Measurements from ENCODE around the gene RPUSD3. TPM values are rescaled to one million over a fixed set of nuclear protein-coding genes. Genes with fewer than 3 reads are reported as not detected.
A peak's percentile ranks its signal among the peaks of the same experiment; 100 is the strongest.

RPUSD3 gene
- total and polyA plus RNA-seq, 9 of the 15 experiments (the other 6 are each of a cell fraction or from before 2014, with no cell fraction given) = 13.8 to 99.0 (median 59.3) TPM

GRCh38 chr3:9794400-9794799 lies 49.4 kb downstream of the RPUSD3 start:
- DNase-seq (ENCODE audit: extremely low read depth in 1 of 4, low spot score in 3 of 4) = no peak
- intact Hi-C loops (cut with micrococcal nuclease) = loop anchor here (5.0 to 10.0 kb wide), 2 partner anchors 77 to 290 kb away; no protein-coding TSS in a partner anchor
- in situ Hi-C loops (cut with MboI) = no loop called here
- Histone ChIP-seq H3K4me3 (peak overlapping the region; percentile 99; the same call in 1 of the 2 replicates), H2AFZ (ENCODE audit: low read depth, low read length) (no peak overlapping the region), H3K27ac (ENCODE audit: extremely low read depth, low read depth, low read length) (no peak overlapping the region), H3K79me2 (ENCODE audit: control insufficient read depth, insufficient read depth, low read length) (peaks cover 69% of the 10 kb centered on the region), H3K9ac (ENCODE audit: insufficient read depth in 1 of 2, low read depth in 2 of 2, low read length in 2 of 2) (no peak overlapping the region), H3K27me3 (ENCODE audit: control insufficient read depth in 2 of 2, insufficient read depth in 2 of 2, low read length in 2 of 2) (no peaks in the 10 kb centered on the region), H3K9me1 (ENCODE audit: control insufficient read depth, insufficient read depth, low read length) (peaks cover 3% of the 10 kb centered on the region), H4K20me1 (replicated peaks; ENCODE audit: control insufficient read depth, insufficient read depth, low read length) (peaks cover 3% of the 10 kb centered on the region; the same call in 1 of the 2 replicates), H3K4me2 (ENCODE audit: insufficient read depth, low read length) (no peak overlapping the region), H3K9me3 (replicated peaks; ENCODE audit: control insufficient read depth, insufficient read depth, low read depth, low read length) (no peaks in the 10 kb centered on the region), H3K36me3 (ENCODE audit: control insufficient read depth, insufficient read depth, low read length) (peaks cover 83% of the 10 kb centered on the region), H3K4me1 (replicated peaks in 1 of 2; ENCODE audit: control insufficient read depth in 2 of 2, insufficient read depth in 2 of 2, low read length in 2 of 2) (peaks cover 8 to 11% of the 10 kb centered on the region in 2 experiments; a peak in 4 of 5 replicates)
- CTCF ChIA-PET (ENCODE audit: low intra/inter-chr PET ratio) = no interaction called here
- no TSS peak for BruUV-seq (replicated peaks)
- no peak for FAIRE-seq
- TF ChIP-seq RBM25 (IDR thresholded peaks at IDR 0.05; ENCODE audit: low read depth, low read length, severe bottlenecking) = peak; percentile 49
- TF ChIP-seq ZNF121 (CRISPR knock-in tag; conservative IDR thresholded peaks at IDR 0.05) = peak; percentile 97
- TF ChIP-seq POLR2AphosphoS5 (IDR thresholded peaks at IDR 0.05; ENCODE audit: control insufficient read depth, insufficient read depth, low read depth, low read length) = peak; percentile 22; the same call in 1 of the 2 replicates
- no peak for TF ChIP-seq DLX4 (CRISPR knock-in tag; IDR thresholded peaks at IDR 0.05)
- TF ChIP-seq SMARCA5 (IDR thresholded peaks at IDR 0.05) = no peak
- TF ChIP-seq ZNF253 (CRISPR knock-in tag; conservative IDR thresholded peaks at IDR 0.05) = no peak
- no peak for TF ChIP-seq ZNF639 (CRISPR knock-in tag; conservative IDR thresholded peaks at IDR 0.05 in 1 of 2, IDR thresholded peaks at IDR 0.05 in 1 of 2)
- no peak for TF ChIP-seq MCM5 (IDR thresholded peaks at IDR 0.05; ENCODE audit: low read depth)
- no peak for TF ChIP-seq PHB2 (IDR thresholded peaks at IDR 0.05; ENCODE audit: low read depth)
- TF ChIP-seq SRSF9 (IDR thresholded peaks at IDR 0.05; ENCODE audit: borderline replicate concordance, low read depth, low read length) = no peak
- TF ChIP-seq POLR2A (conservative IDR thresholded peaks at IDR 0.05) = 0 out of 2 replicates have a peak, but pooled peaks have one; percentile 15
- TF ChIP-seq ZNF280B (CRISPR knock-in tag; IDR thresholded peaks at IDR 0.05) = no peak
- TF ChIP-seq CREB5 (CRISPR knock-in tag; IDR thresholded peaks at IDR 0.05) = no peak
- POLR2A ChIA-PET = interaction anchor here (1.3 to 2.9 kb wide), 4 partner anchors 11 to 22 kb away, joined by 3 to 49 read pairs (median 14); no protein-coding TSS in a partner anchor
- WGBS (ENCODE audit: insufficient coverage, low coverage, missing lambda C conversion rate) = 96% methylated on average over 10 of the region's 11 CpGs
- no peak for ATAC-seq

All from K562 (cell line).